Measurements from ENCODE around the gene BYSL.

The BYSL gene

GRCh38 chr6:41914869-41915530, 6.3 kb upstream of the BYSL start:
- no peak for DNase-seq (ENCODE audit: low spot score)

- no peak for DNase-seq (ENCODE audit: low spot score)
These were observed 3.8 kb upstream of the BYSL start for GRCh38 chr6:41917528-41917927.

GRCh38 chr6:41921712-41921998, 356 bp downstream of the BYSL start:
- DNase-seq (ENCODE audit: low spot score), result peak; percentile 72

GRCh38 chr6:41922154-41922553, 855 bp downstream of the BYSL start:
- DNase-seq (ENCODE audit: low spot score), result no peak

GRCh38 chr6:41927253-41927652, 6.0 kb downstream of the BYSL start:
- no peak for DNase-seq (ENCODE audit: low spot score)

GRCh38 chr6:41929924-41930323, 8.6 kb downstream of the BYSL start:
- no peak for DNase-seq (ENCODE audit: low spot score)

GRCh38 chr6:41931792-41932191, 10.5 kb downstream of the BYSL start:
- DNase-seq (ENCODE audit: low spot score), result no peak

- DNase-seq (ENCODE audit: low spot score), result no peak
These were observed 11.1 kb downstream of the BYSL start for GRCh38 chr6:41932378-41932777.

- no peak for DNase-seq (ENCODE audit: low spot score)
These were observed 13.2 kb downstream of the BYSL start for GRCh38 chr6:41934278-41935192.

GRCh38 chr6:41935193-41935574, 13.9 kb downstream of the BYSL start:
- DNase-seq (ENCODE audit: low spot score), result no peak

- DNase-seq (ENCODE audit: low spot score), result no peak
These were observed 14.4 kb downstream of the BYSL start for GRCh38 chr6:41935685-41936072.

GRCh38 chr6:41936073-41936837, 15.0 kb downstream of the BYSL start:
- DNase-seq (ENCODE audit: low spot score), result peak; percentile 83

GRCh38 chr6:41937472-41937860, 16.2 kb downstream of the BYSL start:
- peak; percentile 57 for DNase-seq (ENCODE audit: low spot score)

- no peak for DNase-seq (ENCODE audit: low spot score)
These were observed 16.7 kb downstream of the BYSL start for GRCh38 chr6:41937861-41938574.

- no peak for DNase-seq (ENCODE audit: low spot score)
These were observed 17.4 kb downstream of the BYSL start for GRCh38 chr6:41938590-41939175.

- no peak for DNase-seq (ENCODE audit: low spot score)
These were observed 18.0 kb downstream of the BYSL start for GRCh38 chr6:41939176-41939847.

GRCh38 chr6:41939848-41940758, 18.8 kb downstream of the BYSL start:
- DNase-seq (ENCODE audit: low spot score), result no peak

- DNase-seq (ENCODE audit: low spot score), result peak; percentile 63
These were observed 19.5 kb downstream of the BYSL start for GRCh38 chr6:41940759-41941279.

GRCh38 chr6:41941280-41942066, 20.2 kb downstream of the BYSL start, which contains the start of gene CCND3:
CCND3 (minus strand) TSS chr6:41941808; CDS start chr6:41941649, 159 bp downstream.
- peak; percentile 95 for DNase-seq (ENCODE audit: low spot score)

Measured in D341Med (cell line).